AG04449 (cell line): ENCODE measurements around the gene SPATA31E1.

Experiments
- CTCF ChIA-PET: fragments of 350-600 bp; formaldehyde crosslinking; extraction: SDS; loops from one replicate; lab custom pipeline; 2021; ENCODE audit warnings: antibody characterized with exemption; lab: Yijun Ruan, JAX
- POLR2A ChIA-PET: fragments of 400-600, 350-600 bp; formaldehyde crosslinking; extraction: SDS; loops from one replicate; lab custom pipeline; 2020; ENCODE audit warnings: antibody characterized with exemption, inconsistent platforms; lab: Yijun Ruan, JAX
- DNase-seq: peaks from one replicate; pipeline ENCODE4 v3.0.0-alpha.2; 2010; ENCODE audit warnings: low read depth, low spot score
- H3K4me3 ChIP-seq: 2 replicates; pipeline ENCODE4 v1.5.1; 2011; ENCODE audit warnings: low read depth, mild to moderate bottlenecking, control low read depth, low read length
- CTCF ChIP-seq: IDR thresholded peaks from one replicate; pipeline ENCODE4 v1.5.1; 2011; ENCODE audit warnings: mild to moderate bottlenecking, moderate library complexity, low read length, control low read depth, inconsistent platforms; ENCODE audit not compliant: insufficient read depth; ENCODE audit errors: missing control alignments

Gene SPATA31E1

DNA sequence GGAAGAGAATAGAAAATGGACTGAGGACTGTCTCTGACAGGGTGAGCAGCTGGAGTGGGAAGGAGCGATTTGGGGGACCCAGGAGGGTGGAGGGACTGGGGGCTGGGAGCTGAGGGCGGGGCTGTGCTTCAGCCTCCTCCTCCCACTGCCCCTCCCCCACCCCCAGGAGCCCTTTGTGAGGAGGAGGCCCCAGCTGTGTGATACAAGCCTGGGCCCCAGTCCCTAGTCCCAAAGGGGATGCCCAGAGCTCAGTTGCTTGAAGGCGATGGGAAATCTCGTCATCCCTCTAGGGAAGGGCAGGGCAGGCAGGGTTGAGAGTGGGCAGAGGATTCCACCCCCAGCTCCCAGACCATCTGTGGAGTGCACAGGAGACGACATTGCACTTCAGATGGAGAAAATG is at the start of gene SPATA31E1:
Gene SPATA31E1, plus strand, starts transcription at position 251 of the 400 bp plus-strand sequence. Its CDS starts 15 bp downstream, at position 266.
- no peak within 1 kb of the TSS for H3K4me3 ChIP-seq
- ChIA-PET POLR2A (no interaction called here), CTCF (interaction anchor here (1.2 kb wide), 1 partner anchor 15 kb away, joined by 3 read pairs; no protein-coding TSS in a partner anchor)
- no peak for DNase-seq
- no peak for TF ChIP-seq CTCF

GRCh38 chr9:87834357-87834756 is 48.3 kb upstream of the SPATA31E1 start:
- ChIA-PET CTCF (interaction anchor here (1.0 to 2.3 kb wide), 2 partner anchors 13 to 150 kb away, joined by 4 to 8 read pairs; no protein-coding TSS in a partner anchor), POLR2A (no interaction called here)
- no peak overlapping the region for H3K4me3 ChIP-seq
- DNase-seq: no peak
- peak; percentile 11 for TF ChIP-seq CTCF

DNA sequence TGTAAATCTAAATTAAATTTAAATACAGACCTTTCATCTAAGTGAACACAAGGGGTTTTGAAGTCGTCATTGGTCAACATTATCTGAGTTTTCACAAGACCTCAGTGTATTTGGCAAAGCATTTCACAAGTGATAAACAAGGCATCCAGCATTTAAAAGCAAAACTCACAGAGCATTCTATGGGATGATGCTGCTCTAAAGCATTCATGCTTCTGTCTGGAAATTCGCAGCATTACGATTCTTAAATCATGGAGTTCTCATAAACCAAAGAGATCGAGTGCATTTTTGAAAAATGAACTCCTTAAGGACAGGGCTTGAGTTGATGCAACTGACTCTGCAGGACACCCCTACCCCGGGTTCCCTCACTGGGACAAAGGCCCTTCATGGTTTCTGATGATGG is 46.1 kb upstream of the SPATA31E1 start:
- TF ChIP-seq CTCF: no peak
- ChIA-PET CTCF (interaction anchor here (1.6 kb wide), 1 partner anchor 24 kb away, joined by 4 read pairs; no protein-coding TSS in a partner anchor), POLR2A (no interaction called here)
- H3K4me3 ChIP-seq: no peak overlapping the region
- no peak for DNase-seq

DNA sequence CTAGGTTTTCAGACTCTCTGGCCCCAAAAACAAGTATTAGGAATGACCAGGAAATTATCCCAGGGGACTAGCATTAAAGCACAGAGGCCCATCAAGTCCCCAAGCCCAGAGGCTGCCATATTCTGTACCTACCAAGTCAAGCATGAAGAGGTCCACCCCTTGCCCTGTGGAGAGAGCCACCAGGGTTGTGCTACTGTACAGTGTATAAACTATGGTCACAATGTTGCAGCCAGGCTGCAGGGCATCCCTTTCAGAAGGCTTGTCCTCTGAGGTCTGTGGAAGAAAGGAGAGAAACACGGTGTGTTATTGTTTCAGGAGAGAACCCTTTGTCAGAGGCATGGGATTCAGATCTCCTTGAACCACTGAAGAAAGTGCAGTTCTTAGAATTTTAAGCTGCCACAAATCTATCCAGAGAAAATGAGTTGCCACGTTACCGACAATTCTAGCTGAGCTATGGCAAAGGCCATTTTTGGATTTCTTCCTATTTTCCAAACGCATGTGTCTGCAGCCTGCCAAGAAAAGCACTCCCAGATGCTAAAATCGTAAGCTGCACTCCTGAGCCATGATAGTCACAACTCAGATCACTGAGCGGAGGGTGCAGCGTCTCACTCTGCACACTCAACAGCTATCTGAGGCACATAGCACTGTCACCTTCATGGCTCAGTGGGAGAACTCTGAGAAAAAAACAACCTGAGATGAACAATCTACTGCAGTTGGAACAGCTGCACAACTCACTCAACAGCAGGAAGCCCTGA is 45.5 kb upstream of the SPATA31E1 start:
- no peak for DNase-seq
- H3K4me3 ChIP-seq: no peak overlapping the region
- CTCF ChIA-PET: interaction anchor here (1.0 kb wide), 1 partner anchor 25 kb away, joined by 5 read pairs; no protein-coding TSS in a partner anchor
- TF ChIP-seq CTCF: no peak
- POLR2A ChIA-PET: no interaction called here

DNA sequence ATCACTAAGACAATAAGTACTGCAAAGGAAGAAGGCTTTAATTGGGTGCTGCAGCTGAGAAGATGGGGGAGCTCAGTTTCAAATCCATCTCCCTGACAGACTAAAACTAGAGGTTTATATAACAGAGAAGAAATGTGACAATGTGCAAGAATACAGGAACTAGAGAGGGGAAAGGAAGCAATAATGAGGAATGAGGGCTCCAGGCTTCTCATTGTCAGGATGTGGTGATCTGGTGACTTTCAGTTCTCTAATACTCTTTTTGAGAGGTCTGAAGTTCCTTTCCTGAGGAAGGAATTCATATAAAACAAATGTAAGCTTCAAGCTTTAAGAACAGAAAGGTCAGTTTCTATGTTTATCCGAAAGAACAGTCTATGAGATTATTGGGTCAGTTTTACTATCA is 42.5 kb upstream of the SPATA31E1 start:
- POLR2A ChIA-PET: no interaction called here

More for the DNA sequence above, 42.5 kb upstream of the SPATA31E1 start:
- no peak overlapping the region for H3K4me3 ChIP-seq
- CTCF ChIA-PET: no interaction called here
- TF ChIP-seq CTCF: no peak
- no peak for DNase-seq
